ENCODE data around the gene PTPRC.

GRCh38 chr1:198700016-198700392 is 61.2 kb downstream of the PTPRC start:
- TF ChIP-seq EZH2 (IDR thresholded peaks at IDR 0.05; ENCODE audit: insufficient read depth, poor library complexity, severe bottlenecking), result no peak
- no peak for TF ChIP-seq EZH2phosphoT487 (IDR thresholded peaks at IDR 0.05; ENCODE audit: insufficient read depth, low read depth)

All from GM23248 (cell line).